ENCODE data around the gene UBE2Q2.

DNA sequence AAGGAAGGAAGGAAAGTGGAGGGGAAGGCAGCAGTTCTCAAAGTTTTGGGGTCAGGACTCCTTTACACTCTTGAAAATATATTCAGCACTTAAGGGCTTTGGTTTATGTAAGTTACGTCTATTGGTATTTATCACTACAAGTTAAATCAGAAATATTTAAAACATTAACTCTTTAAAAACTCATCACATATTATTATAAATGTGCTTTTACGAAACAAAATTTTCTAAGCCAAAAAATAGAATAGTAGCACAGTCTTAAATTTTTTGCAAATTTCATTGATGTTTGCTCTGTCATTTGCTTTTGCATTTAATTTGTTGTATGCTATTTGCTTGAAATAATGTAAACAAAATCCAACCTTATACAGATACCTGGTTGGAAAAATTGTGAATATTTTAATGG, 7.5 kb downstream of the UBE2Q2 start:
- no peak for TF ChIP-seq POLR2A (IDR thresholded peaks at IDR 0.05)
- TF ChIP-seq, protein P1, sequence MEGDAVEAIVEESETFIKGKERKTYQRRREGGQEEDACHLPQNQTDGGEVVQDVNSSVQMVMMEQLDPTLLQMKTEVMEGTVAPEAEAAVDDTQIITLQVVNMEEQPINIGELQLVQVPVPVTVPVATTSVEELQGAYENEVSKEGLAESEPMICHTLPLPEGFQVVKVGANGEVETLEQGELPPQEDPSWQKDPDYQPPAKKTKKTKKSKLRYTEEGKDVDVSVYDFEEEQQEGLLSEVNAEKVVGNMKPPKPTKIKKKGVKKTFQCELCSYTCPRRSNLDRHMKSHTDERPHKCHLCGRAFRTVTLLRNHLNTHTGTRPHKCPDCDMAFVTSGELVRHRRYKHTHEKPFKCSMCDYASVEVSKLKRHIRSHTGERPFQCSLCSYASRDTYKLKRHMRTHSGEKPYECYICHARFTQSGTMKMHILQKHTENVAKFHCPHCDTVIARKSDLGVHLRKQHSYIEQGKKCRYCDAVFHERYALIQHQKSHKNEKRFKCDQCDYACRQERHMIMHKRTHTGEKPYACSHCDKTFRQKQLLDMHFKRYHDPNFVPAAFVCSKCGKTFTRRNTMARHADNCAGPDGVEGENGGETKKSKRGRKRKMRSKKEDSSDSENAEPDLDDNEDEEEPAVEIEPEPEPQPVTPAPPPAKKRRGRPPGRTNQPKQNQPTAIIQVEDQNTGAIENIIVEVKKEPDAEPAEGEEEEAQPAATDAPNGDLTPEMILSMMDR (IDR thresholded peaks at IDR 0.05) = no peak

All from suprapubic skin (tissue), 3 donors.